ENCODE results near the gene IGSF6.

DNA sequence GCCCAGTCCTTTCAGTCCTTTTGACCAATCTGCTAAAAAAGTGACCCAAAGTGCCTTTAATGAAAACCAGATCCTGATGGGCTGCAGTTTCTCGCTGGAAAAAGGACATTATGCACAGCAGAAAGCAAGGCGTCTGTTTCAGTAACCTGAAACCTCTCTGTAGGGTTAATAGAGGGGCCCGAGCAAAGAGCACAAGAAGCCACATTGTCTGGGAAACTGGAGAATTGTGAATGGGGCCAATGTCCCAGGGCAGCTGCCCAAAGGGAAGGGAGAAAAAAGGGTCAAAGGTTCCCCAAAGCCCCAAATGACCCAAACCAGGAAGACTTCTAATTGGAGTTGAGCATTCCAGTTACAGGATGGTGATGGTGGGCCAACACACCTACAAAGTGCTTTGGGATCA, 14.4 kb upstream of the IGSF6 start:
- TF ChIP-seq EZH2 (IDR thresholded peaks at IDR 0.05; ENCODE audit: insufficient read depth, poor library complexity, severe bottlenecking) (no peak), EZH2phosphoT487 (IDR thresholded peaks at IDR 0.05; ENCODE audit: insufficient read depth, low read depth) (no peak)
